Ishikawa (cell line): Measurements from ENCODE around the gene TMPRSS13.

ENCODE experiments used
- CEBPB ChIP-seq: IDR thresholded peaks from 2 replicates; pipeline ENCODE4 v1.6.1; 2012
- CREB1 ChIP-seq: IDR thresholded peaks from 2 replicates; pipeline ENCODE4 v1.6.1; 2012; ENCODE audit warnings: low read depth
- EGR1 ChIP-seq: IDR thresholded peaks from 2 replicates; pipeline ENCODE4 v1.6.1; 2012
- EP300 ChIP-seq: IDR thresholded peaks from 2 replicates; pipeline ENCODE4 v1.6.1; 2012; ENCODE audit warnings: borderline replicate concordance
- FOXM1 ChIP-seq: IDR thresholded peaks from 2 replicates; pipeline ENCODE4 v1.6.1; 2012; ENCODE audit warnings: low read depth, borderline replicate concordance
- MAX ChIP-seq: IDR thresholded peaks from 2 replicates; pipeline ENCODE4 v1.6.1; 2012
- NFIC ChIP-seq: IDR thresholded peaks from 2 replicates; pipeline ENCODE4 v1.6.1; 2012
- RAD21 ChIP-seq: IDR thresholded peaks from 2 replicates; pipeline ENCODE4 v1.6.1; 2012; ENCODE audit warnings: low read depth
- REST ChIP-seq: IDR thresholded peaks from 2 replicates; pipeline ENCODE4 v1.6.1; 2012; ENCODE audit warnings: low read depth, mild to moderate bottlenecking
- TAF1 ChIP-seq: IDR thresholded peaks from 2 replicates; pipeline ENCODE4 v1.6.1; 2012; ENCODE audit warnings: low read depth, mild to moderate bottlenecking
- TCF12 ChIP-seq: IDR thresholded peaks from 2 replicates; pipeline ENCODE4 v1.6.1; 2012; ENCODE audit warnings: low read depth
- TEAD4 ChIP-seq: IDR thresholded peaks from 2 replicates; pipeline ENCODE4 v1.6.1; 2012
- USF1 ChIP-seq: IDR thresholded peaks from 2 replicates; pipeline ENCODE4 v1.6.1; 2012
- YY1 ChIP-seq: IDR thresholded peaks from 2 replicates; pipeline ENCODE4 v1.6.1; 2012; ENCODE audit warnings: low read depth
- ZBTB7A ChIP-seq: IDR thresholded peaks from 2 replicates; pipeline ENCODE4 v1.6.1; 2012; ENCODE audit warnings: low read depth

Gene TMPRSS13

GRCh38 chr11:117871784-117872183, 57.4 kb downstream of the TMPRSS13 start:
- TF ChIP-seq EGR1 = no peak
- no peak for TF ChIP-seq NFIC
- no peak for TF ChIP-seq TCF12
- no peak for TF ChIP-seq ZBTB7A

- TF ChIP-seq CEBPB (no peak), ZBTB7A (no peak), USF1 (no peak), CREB1 (no peak), REST (no peak), YY1 (no peak), EGR1 (no peak), NFIC (no peak), TCF12 (no peak), MAX (no peak), TEAD4 (no peak), EP300 (no peak), TAF1 (no peak), RAD21 (no peak), FOXM1 (no peak)
Observed at GRCh38 chr11:117871160-117871559, 58.0 kb downstream of the TMPRSS13 start.

GRCh38 chr11:117870103-117870952, 58.9 kb downstream of the TMPRSS13 start:
- TF ChIP-seq REST (no peak), CREB1 (no peak), TCF12 (no peak), ZBTB7A (no peak), YY1 (no peak), TAF1 (no peak), NFIC (no peak)

GRCh38 chr11:117869604-117870003, 59.6 kb downstream of the TMPRSS13 start:
- no peak for TF ChIP-seq YY1
- no peak for TF ChIP-seq MAX
- TF ChIP-seq ZBTB7A = no peak
- TF ChIP-seq EGR1 = no peak
- TF ChIP-seq RAD21 = no peak
- TF ChIP-seq CEBPB = no peak
- no peak for TF ChIP-seq CREB1
- no peak for TF ChIP-seq FOXM1
- TF ChIP-seq USF1 = no peak
- no peak for TF ChIP-seq EP300
- TF ChIP-seq TAF1 = no peak
- TF ChIP-seq TCF12 = no peak
- TF ChIP-seq NFIC = no peak
- TF ChIP-seq TEAD4 = no peak
- no peak for TF ChIP-seq REST
